Panc1 (cell line): Measurements from ENCODE around the gene TNFSF12. TPM values are rescaled to one million over a fixed set of nuclear protein-coding genes. Genes with fewer than 3 reads are reported as not detected.

Source experiments
- ATAC-seq: fragments of 200-7000 bp; cut with Tn5 transposase; 2 replicates; pipeline ENCODE4 v1.9.1; 2020; ENCODE audit warnings: mild to moderate bottlenecking, moderate library complexity
- BruUV-seq: library from RNA; stranded (reverse); fragments of 400-500 nt; replicated peaks from 2 replicates; lab custom pipeline; 2021; lab: Mats Ljungman, UMichigan
- CTCF ChIA-PET: fragments of 300-600 bp; sonication (Branson Sonifier 250); formaldehyde crosslinking; loops from one replicate; lab custom pipeline; 2022; ENCODE audit warnings: antibody characterized with exemption; lab: Charles Lee
- POLR2A ChIA-PET: fragments of 300-600 bp; sonication (Branson Sonifier 250); formaldehyde crosslinking; loops from one replicate; lab custom pipeline; 2022; ENCODE audit warnings: antibody characterized with exemption; lab: Charles Lee
- DNase-seq: peaks from one replicate; pipeline ENCODE4 v3.0.0-alpha.2; 2010; ENCODE audit warnings: low read depth, low spot score
- H3K27ac ChIP-seq: 2 replicates; pipeline ENCODE4 v1.5.1; 2011; ENCODE audit warnings: mild to moderate bottlenecking, low read length, inconsistent platforms
- H3K27me3 ChIP-seq: fragments of 200-500 bp; sonication (Bioruptor generic); 2 replicates; pipeline ENCODE4 v1.6.0; 2014; ENCODE audit warnings: low read length, inconsistent platforms; ENCODE audit not compliant: control insufficient read depth, insufficient read depth
- H3K36me3 ChIP-seq: fragments of 200-500 bp; sonication (Bioruptor generic); 2 replicates; pipeline ENCODE4 v1.5.1; 2014; ENCODE audit warnings: inconsistent platforms, mild to moderate bottlenecking, low read length, moderate library complexity; ENCODE audit not compliant: control insufficient read depth, insufficient read depth
- H3K4me1 ChIP-seq: 2 replicates; pipeline ENCODE4 v1.5.1; 2011; ENCODE audit warnings: inconsistent platforms, mild to moderate bottlenecking, low read length, moderate library complexity; ENCODE audit not compliant: control insufficient read depth, insufficient read depth
- H3K4me3 ChIP-seq, 2 experiments: 2 replicates each; pipeline ENCODE4 v1.5.1; 2011 to 2012; ENCODE audit warnings: low read depth in 2 of 2, low read length in 2 of 2, mild to moderate bottlenecking in 2 of 2, inconsistent platforms in 1 of 2, moderate library complexity in 1 of 2
- H3K9me3 ChIP-seq: fragments of 200-500 bp; sonication (Bioruptor generic); 2 replicates; pipeline ENCODE4 v1.5.1; 2014; ENCODE audit warnings: low read depth, mild to moderate bottlenecking, inconsistent platforms, low read length, moderate library complexity; ENCODE audit not compliant: control insufficient read depth, insufficient read depth
- CTCF ChIP-seq: fragments of 450-650 bp; IDR thresholded peaks from 2 replicates; pipeline ENCODE4 v1.5.1; 2017; ENCODE audit warnings: mild to moderate bottlenecking
- POLR2AphosphoS5 ChIP-seq: IDR thresholded peaks from 2 replicates; pipeline ENCODE4 v1.6.1; 2012; ENCODE audit warnings: mild to moderate bottlenecking, low read depth, low read length, moderate library complexity
- REST ChIP-seq, 2 experiments: IDR thresholded peaks; 2 replicates each; pipeline ENCODE4 v1.6.1; 2011 to 2012; ENCODE audit warnings: low read depth in 2 of 2, control low read depth in 1 of 2, low read length in 1 of 2, mild to moderate bottlenecking in 1 of 2, moderate library complexity in 1 of 2; ENCODE audit not compliant: insufficient read depth in 1 of 2
- SIN3A ChIP-seq: IDR thresholded peaks from 2 replicates; pipeline ENCODE4 v1.6.1; 2012; ENCODE audit warnings: low read depth, mild to moderate bottlenecking, low read length, moderate library complexity, borderline replicate concordance; ENCODE audit not compliant: insufficient read depth
- TCF7L2 ChIP-seq: IDR thresholded peaks from 2 replicates; pipeline ENCODE4 v1.6.1; 2011; ENCODE audit warnings: mild to moderate bottlenecking, low read depth, low read length, inconsistent platforms
- in situ Hi-C: cut with HindIII; loops from 2 replicates; pipeline ENCODE4 v1.10.0; 2016; ENCODE audit warnings: low sequenced_read_pairs, low pct_unique_long_range_greater_than_20kb
- intact Hi-C: fragments of 100-400 bp; cut with micrococcal nuclease; formaldehyde crosslinking; loops from one replicate; pipeline ENCODE4 v1.10.0; 2022; ENCODE audit not compliant: unreplicated experiment
- total RNA-seq: library from RNA; stranded (reverse); gene quantifications from one replicate; pipeline ENCODE4 v1.2.1, GENCODE V29; 2021; ENCODE audit not compliant: unreplicated experiment

The TNFSF12 gene
- total RNA-seq, 1 experiment from 2014 or later = 12.6 TPM

GRCh38 chr17:7549401-7550055, 670 bp downstream of the TNFSF12 start:
- no peaks in the 10 kb centered on the region for H3K36me3 ChIP-seq
- H3K4me3 ChIP-seq = peak overlapping the region; percentile 50 to 67
- no TSS peak for BruUV-seq
- H3K4me1 ChIP-seq = peaks cover 5% of the 10 kb centered on the region; the same call in 1 of the 2 replicates
- H3K27ac ChIP-seq = peak overlapping the region; percentile 7; the same call in 1 of the 2 replicates
- H3K9me3 ChIP-seq = no peaks in the 10 kb centered on the region
- DNase-seq = no peak
- ATAC-seq = peak; percentile 84
- POLR2A ChIA-PET = no interaction called here
- TF ChIP-seq POLR2AphosphoS5 (no peak), REST (IDR thresholded peaks at IDR 0.05; ENCODE audit: insufficient read depth in 1 of 2, low read depth in 2 of 2, low read length in 1 of 2) (no peak), TCF7L2 (no peak), CTCF (no peak), SIN3A (no peak)
- in situ Hi-C loops = no loop called here
- intact Hi-C loops = no loop called here
- H3K27me3 ChIP-seq = no peaks in the 10 kb centered on the region
- CTCF ChIA-PET = no interaction called here

GRCh38 chr17:7550344-7550743, 1.5 kb downstream of the TNFSF12 start:
- DNase-seq = no peak
- TF ChIP-seq SIN3A = no peak
- no peak for TF ChIP-seq TCF7L2
- TF ChIP-seq REST (IDR thresholded peaks at IDR 0.05; ENCODE audit: insufficient read depth in 1 of 2, low read depth in 2 of 2, low read length in 1 of 2) = no peak
- no peak for TF ChIP-seq POLR2AphosphoS5
- TF ChIP-seq CTCF = no peak
- Histone ChIP-seq H3K27ac (no peak overlapping the region), H3K9me3 (no peaks in the 10 kb centered on the region), H3K27me3 (no peaks in the 10 kb centered on the region), H3K4me1 (peaks cover 5% of the 10 kb centered on the region; the same call in 1 of the 2 replicates), H3K36me3 (no peaks in the 10 kb centered on the region), H3K4me3 (no peak overlapping the region)
- ChIA-PET CTCF (no interaction called here), POLR2A (no interaction called here)
- in situ Hi-C loops (no loop called here), intact Hi-C loops (no loop called here)
- ATAC-seq = no peak
- BruUV-seq = no TSS peak
